GM18868 (cell line): ENCODE data around the gene CD79B.
"Not testable (repeated sequence)": the region's sequence is repeated elsewhere in the genome, so short reads cannot be mapped to it uniquely, and the experiment has no call there.

Experiments
- ATAC-seq: cut with Tn5 transposase; IDR thresholded peaks from one replicate; pipeline ENCODE4 v1.9.1; 2021; ENCODE audit warnings: mild to moderate bottlenecking, moderate library complexity; ENCODE audit not compliant: unreplicated experiment

Gene CD79B

GRCh38 chr17:63881935-63882601 is 50.1 kb downstream of the CD79B start, which contains the start of gene GH2:
GH2 (minus strand) TSS chr17:63881944; CDS start chr17:63881801, 143 bp downstream.
- no peak for ATAC-seq

GRCh38 chr17:63881337-63881736 is 50.8 kb downstream of the CD79B start:
- not testable (repeated sequence) for ATAC-seq

DNA sequence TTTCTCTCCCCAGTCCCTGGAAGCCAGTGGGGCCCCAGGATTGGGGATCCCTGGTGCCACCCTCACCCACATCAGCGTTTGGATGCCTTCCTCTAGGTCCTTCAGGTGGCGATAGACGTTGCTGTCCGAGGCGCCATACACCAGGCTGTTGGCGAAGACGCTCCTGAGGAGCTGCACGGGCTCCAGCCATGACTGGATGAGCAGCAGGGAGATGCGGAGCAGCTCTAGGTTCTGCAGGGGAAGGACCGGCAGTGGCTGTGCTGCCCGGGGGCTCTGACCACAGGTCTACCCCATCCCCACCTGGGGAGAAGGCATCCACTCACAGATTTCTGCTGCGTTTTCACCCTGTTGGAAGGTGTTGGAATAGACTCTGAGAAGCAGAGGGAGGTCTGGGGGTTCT is 51.4 kb downstream of the CD79B start:
- no peak for ATAC-seq
